ENCODE measurements around the gene RBM23.
"Not testable (repeated sequence)": the region's sequence is repeated elsewhere in the genome, so short reads cannot be mapped to it uniquely, and the experiment has no call there.

The RBM23 gene

GRCh38 chr14:22918804-22919600 is at the start of gene RBM23:
TSS of gene RBM23 (minus strand) at chr14:22919149.
- peak; percentile 98 to 100 for DNase-seq

- DNase-seq, result no peak
Measured at GRCh38 chr14:22966783-22967269, 47.9 kb upstream of the RBM23 start.

GRCh38 chr14:22965916-22966782 is 47.2 kb upstream of the RBM23 start:
- DNase-seq, result not testable (repeated sequence)

GRCh38 chr14:22962061-22962676 is 43.2 kb upstream of the RBM23 start:
- DNase-seq, result no peak

- no peak for DNase-seq
Measured at GRCh38 chr14:22955702-22956569, 37.0 kb upstream of the RBM23 start.

- DNase-seq, result no peak
Measured at GRCh38 chr14:22952418-22952817, 33.5 kb upstream of the RBM23 start.

GRCh38 chr14:22951795-22952194 is 32.8 kb upstream of the RBM23 start:
- not testable (repeated sequence) for DNase-seq

- DNase-seq, result no peak
Measured at GRCh38 chr14:22945642-22946041, 26.7 kb upstream of the RBM23 start.

GRCh38 chr14:22939684-22940083 is 20.7 kb upstream of the RBM23 start:
- DNase-seq, result no peak

- no peak for DNase-seq
Measured at GRCh38 chr14:22935156-22935555, 16.2 kb upstream of the RBM23 start.

- no peak for DNase-seq
Measured at GRCh38 chr14:22932146-22932545, 13.2 kb upstream of the RBM23 start.

GRCh38 chr14:22929961-22930364 is 11.0 kb upstream of the RBM23 start:
- DNase-seq, result no peak

GRCh38 chr14:22929104-22929960 is 10.4 kb upstream of the RBM23 start, which contains the start of gene PRMT5:
TSS of gene PRMT5 (minus strand) at chr14:22929376. CDS start at chr14:22929361, 15 bp downstream.
- DNase-seq, result peak; percentile 98 to 99

GRCh38 chr14:22928237-22929103 is 9.5 kb upstream of the RBM23 start:
- no peak for DNase-seq

GRCh38 chr14:22926316-22926715 is 7.4 kb upstream of the RBM23 start:
- no peak for DNase-seq

- DNase-seq, result no peak
Measured at GRCh38 chr14:22925513-22925912, 6.6 kb upstream of the RBM23 start.

- no peak for DNase-seq
Measured at GRCh38 chr14:22923746-22924145, 4.8 kb upstream of the RBM23 start.

GRCh38 chr14:22922294-22922693 is 3.3 kb upstream of the RBM23 start:
- no peak for DNase-seq

- DNase-seq, result no peak
Measured at GRCh38 chr14:22920697-22921096, 1.7 kb upstream of the RBM23 start.

- DNase-seq, result no peak
Measured at GRCh38 chr14:22919601-22919921, 612 bp upstream of the RBM23 start.

Measured in stimulated activated CD4-positive, alpha-beta T cell treated with anti-CD3 and anti-CD28 coated beads, Interleukin-2, amount 100 ng/mL, for 48 hours (primary cell).